Measurements from ENCODE around the gene PLA2G12A. TPM values are rescaled to one million over a fixed set of nuclear protein-coding genes. Genes with fewer than 3 reads are reported as not detected.
A peak's percentile ranks its signal among the peaks of the same experiment; 100 is the strongest.

The PLA2G12A gene
- total RNA-seq, 1 experiment from 2014 or later = 47.3 TPM

- Histone ChIP-seq H3K56ac (ENCODE audit: insufficient read length, low read depth, low read length) (no peak overlapping the region), H3K27me3 (ENCODE audit: insufficient read depth, low read length) (no peaks in the 10 kb centered on the region), H2BK5ac (ENCODE audit: insufficient read length, low read length) (no peak overlapping the region), H3K79me1 (ENCODE audit: insufficient read depth, low read depth, low read length, poor library complexity, severe bottlenecking) (no peaks in the 10 kb centered on the region), H2BK15ac (ENCODE audit: low read depth, low read length) (no peak overlapping the region), H3K23ac (ENCODE audit: insufficient read length, low read depth, low read length) (no peak overlapping the region), H3K4me2 (ENCODE audit: insufficient read depth, insufficient read length, low read length) (peak overlapping the region; percentile 39), H3K9me3 (ENCODE audit: control insufficient read depth, low read depth, low read length) (no peaks in the 10 kb centered on the region), H4K5ac (ENCODE audit: insufficient read length, low read depth, low read length) (no peak overlapping the region), H2AK5ac (ENCODE audit: insufficient read length, low read length) (no peak overlapping the region), H2BK120ac (ENCODE audit: low read depth, low read length, poor library complexity, severe bottlenecking) (no peak overlapping the region), H3K18ac (ENCODE audit: insufficient read length, low read depth, low read length) (no peak overlapping the region), H3K4me1 (ENCODE audit: insufficient read depth, low read length) (no peaks in the 10 kb centered on the region; the same call in 1 of the 2 replicates), H3K27ac (ENCODE audit: insufficient read length, low read depth, low read length) (no peak overlapping the region), H3K23me2 (ENCODE audit: insufficient read length, low read depth, low read length, poor library complexity, severe bottlenecking) (peaks cover 15% of the 10 kb centered on the region), H3K14ac (ENCODE audit: insufficient read depth, low read length) (peak overlapping the region; percentile 27; the same call in 1 of the 2 replicates), H4K91ac (ENCODE audit: insufficient read length, low read depth, low read length) (no peak overlapping the region), H3K9ac (ENCODE audit: extremely low read depth, insufficient read length, low read length) (peak overlapping the region; percentile 12), H4K20me1 (ENCODE audit: control insufficient read depth, insufficient read depth, insufficient read length) (no peaks in the 10 kb centered on the region), H3T11ph (ENCODE audit: low read length) (no peak overlapping the region), H3K4ac (ENCODE audit: low read depth, low read length) (no peak overlapping the region), H2AFZ (ENCODE audit: low read length) (no peak overlapping the region), H2BK12ac (ENCODE audit: insufficient read length, low read depth, low read length) (no peak overlapping the region), H4K8ac (replicated peaks; ENCODE audit: insufficient read length, low read depth, low read length) (no peak overlapping the region), H2BK20ac (ENCODE audit: low read depth, low read length, poor library complexity, severe bottlenecking) (no peak overlapping the region), H3K79me2 (ENCODE audit: insufficient read depth, low read length) (no peaks in the 10 kb centered on the region)
- Mint-ChIP-seq H3K4me3 (peak overlapping the region; percentile 89 to 91), H3K36me3 (ENCODE audit: insufficient read depth in 1 of 3, low read depth in 3 of 3) (peaks cover 3 to 8% (median 5%) of the 10 kb centered on the region in 3 experiments; a peak in 4 of 7 replicates), H3K27me3 (ENCODE audit: low read depth) (no peaks in the 10 kb centered on the region; the same call in 1 of the 2 replicates), H3K27ac (peak overlapping the region in 2 of 3 experiments; percentile 38 to 79; a peak in 4 of 7 replicates), H3K9me3 (0 out of 5 replicates have a peak, but pooled peaks cover 0 to 2% of the 10 kb centered on the region in 2 experiments), H3K4me1 (peaks cover 18 to 23% of the 10 kb centered on the region in 2 experiments)
- TF ChIP-seq CTCF (conservative IDR thresholded peaks at IDR 0.05) = no peak
- no CpG with 5 or more reads among the region's 11 CpGs for WGBS (ENCODE audit: extremely low coverage, insufficient read length, low lambda C conversion rate)
- DNase-seq = no peak
These were observed 26.1 kb downstream of the PLA2G12A start for GRCh38 chr4:109703664-109704361.

Measured in H9 (cell line).